Measurements from ENCODE around the gene ADCY5.

ADCY5 gene

DNA sequence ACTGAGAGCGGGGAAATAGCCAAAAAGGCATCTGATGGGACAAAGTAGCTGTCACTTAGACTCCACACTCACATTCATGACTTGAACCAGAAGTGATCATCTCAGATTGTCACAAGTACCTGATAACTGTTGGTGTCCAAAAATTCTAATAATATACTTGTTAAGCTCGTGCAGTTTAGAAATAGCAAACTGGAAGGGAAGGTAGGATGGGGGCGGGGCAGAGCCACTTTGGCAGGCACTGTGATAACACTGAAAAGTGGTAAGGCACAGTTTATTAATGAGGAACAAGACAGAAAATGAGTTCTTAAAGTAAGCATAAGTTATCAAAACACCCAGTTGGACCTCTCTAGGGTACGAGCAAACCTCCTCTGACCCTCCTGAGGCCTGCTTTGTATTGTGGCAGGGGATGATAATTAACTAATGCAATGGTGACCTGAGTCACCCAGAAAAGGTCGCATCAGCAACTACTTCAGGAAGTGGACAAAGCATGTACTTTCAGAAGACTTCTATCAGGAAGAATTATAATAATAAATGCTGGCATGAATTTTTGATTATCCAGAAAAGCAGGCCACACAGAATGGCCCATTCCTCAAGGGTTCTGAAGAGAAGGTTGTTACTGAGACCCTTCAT, 54.4 kb downstream of the ADCY5 start:
- H3K4me3 ChIP-seq = no peak overlapping the region
- H3K27ac ChIP-seq = peak overlapping the region in 1 of 2 donors; percentile 29
- no peak for TF ChIP-seq CTCF (IDR thresholded peaks at IDR 0.05)
- DNase-seq (ENCODE audit: low spot score) = no peak

DNA sequence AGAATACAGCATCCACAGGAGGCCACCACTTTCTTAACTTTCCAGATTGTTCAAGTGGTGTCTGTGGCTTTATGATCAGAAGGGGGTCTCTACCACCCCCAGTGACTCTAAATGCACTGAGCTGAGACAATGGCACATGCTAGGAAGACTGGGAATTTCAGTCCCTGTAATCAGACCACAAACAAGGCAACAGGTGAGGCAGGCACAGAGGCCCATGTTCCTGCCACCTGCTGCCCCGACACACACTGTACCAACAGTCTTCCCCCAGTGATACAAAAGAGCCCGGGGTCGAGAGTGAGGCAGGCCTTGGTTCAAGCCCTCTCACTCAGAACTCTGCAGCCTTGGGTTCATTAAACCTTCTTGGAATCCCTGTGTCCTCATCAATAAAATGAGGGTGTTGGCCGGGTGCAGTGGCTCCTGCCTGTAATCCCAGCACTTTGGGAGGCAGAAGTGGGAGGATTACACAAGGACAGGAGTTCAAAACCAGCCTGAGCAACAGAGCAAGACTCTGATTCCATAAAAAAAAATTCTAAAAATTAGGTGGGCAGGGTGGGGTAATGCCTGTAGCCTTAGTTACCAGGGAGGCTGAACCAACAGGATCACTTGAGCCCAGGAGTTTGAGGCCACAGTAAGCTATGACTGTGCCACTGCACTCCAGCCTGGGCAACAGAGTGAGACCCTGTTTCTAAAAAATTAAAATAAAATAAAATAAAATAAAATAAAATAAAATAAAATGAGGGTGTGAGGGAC, 55.8 kb downstream of the ADCY5 start:
- Histone ChIP-seq H3K4me3 (no peak overlapping the region), H3K27ac (peak overlapping the region; percentile 83 to 94)
- no peak for DNase-seq (ENCODE audit: low spot score)
- TF ChIP-seq CTCF (IDR thresholded peaks at IDR 0.05) = no peak

DNA sequence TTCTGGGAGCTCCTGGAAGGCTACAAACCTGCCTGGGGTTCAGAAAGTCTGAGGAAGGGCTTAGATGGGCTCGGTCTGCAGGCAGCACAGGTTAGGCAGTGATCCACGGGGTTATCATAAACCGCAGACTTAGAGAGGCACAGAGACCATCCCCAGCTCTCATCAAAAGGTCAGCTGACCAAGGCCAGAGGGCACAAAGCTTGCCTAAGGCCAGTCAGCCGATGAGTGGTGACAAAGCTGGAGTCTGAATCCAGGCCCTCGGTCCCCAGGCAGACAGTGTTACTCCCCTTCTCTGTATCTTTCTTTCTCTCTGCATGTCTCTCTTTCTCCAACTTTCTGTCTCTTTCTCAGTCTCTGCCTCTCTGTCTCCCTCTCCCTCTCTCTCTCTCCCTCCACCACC, 56.5 kb downstream of the ADCY5 start:
- no peak for TF ChIP-seq CTCF (IDR thresholded peaks at IDR 0.05)
- H3K4me3 ChIP-seq = no peak overlapping the region
- H3K27ac ChIP-seq = peak overlapping the region; percentile 83 to 94
- DNase-seq (ENCODE audit: low spot score) = no peak

DNA sequence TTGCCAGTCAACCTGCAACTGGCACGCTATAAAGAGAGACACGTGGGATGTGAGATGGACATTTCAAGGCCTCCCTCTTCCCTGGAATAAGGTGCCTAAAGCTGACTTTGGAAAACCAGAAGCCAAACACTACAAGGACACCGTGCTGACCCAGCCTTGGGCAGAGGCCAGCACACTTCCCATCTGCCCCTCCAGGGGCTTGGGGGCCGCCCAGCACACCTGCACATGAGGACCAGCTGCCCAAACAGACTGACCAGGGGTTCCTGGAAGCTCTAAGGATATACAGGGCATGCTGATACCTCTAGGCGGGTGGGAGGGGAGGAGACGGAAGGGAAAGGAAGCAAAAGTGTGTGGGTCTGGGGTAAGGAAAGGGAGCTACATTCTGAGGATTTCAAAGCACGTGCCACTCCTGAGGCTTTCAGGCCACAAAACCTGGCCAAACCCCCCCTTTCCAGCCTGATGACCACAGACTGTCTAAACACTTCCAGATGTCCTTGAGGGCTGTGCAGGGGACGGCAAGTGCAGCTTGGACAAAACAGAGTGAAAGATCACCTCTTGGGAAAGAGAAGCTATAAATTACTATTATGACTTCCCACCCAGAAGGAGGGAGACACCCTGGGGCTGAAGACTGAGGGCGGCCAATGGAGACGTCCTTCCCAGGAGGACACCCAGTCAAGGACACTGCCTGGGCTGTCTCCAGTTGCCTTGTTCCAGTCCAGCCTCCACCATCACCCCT, 57.9 kb downstream of the ADCY5 start:
- peak overlapping the region; percentile 83 to 94 for H3K27ac ChIP-seq
- TF ChIP-seq CTCF (IDR thresholded peaks at IDR 0.05) = no peak
- H3K4me3 ChIP-seq = no peak overlapping the region
- DNase-seq (ENCODE audit: low spot score) = no peak

DNA sequence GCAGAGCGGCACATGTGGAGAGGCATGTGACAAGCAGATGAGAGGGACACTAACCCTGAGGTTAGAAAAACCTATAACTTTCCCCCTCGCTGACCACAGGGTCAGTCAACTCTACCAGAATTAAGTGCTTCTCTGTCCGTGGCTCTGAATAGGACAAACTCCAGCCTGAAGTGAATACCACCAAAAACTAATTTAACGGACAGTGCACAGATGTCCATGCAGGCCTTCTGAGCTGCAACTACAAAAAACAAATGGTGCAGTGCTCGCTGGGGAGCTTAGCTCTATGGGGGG, 59.3 kb downstream of the ADCY5 start:
- H3K27ac ChIP-seq = peak overlapping the region; percentile 83 to 94
- DNase-seq (ENCODE audit: low spot score) = no peak

GRCh38 chr3:123388811-123389627, 59.9 kb downstream of the ADCY5 start:
- no peak overlapping the region for H3K4me3 ChIP-seq
- DNase-seq (ENCODE audit: low spot score) = no peak
- TF ChIP-seq CTCF (IDR thresholded peaks at IDR 0.05) = no peak
- peak overlapping the region; percentile 83 to 94 for H3K27ac ChIP-seq

More for the DNA sequence above, 59.3 kb downstream of the ADCY5 start:
- no peak for TF ChIP-seq CTCF (IDR thresholded peaks at IDR 0.05)
- H3K4me3 ChIP-seq = no peak overlapping the region

Data from coronary artery (tissue), 2 donors.